Right lobe of liver (tissue), 6 donors: ENCODE data around the gene DSC1. TPM values are rescaled to one million over a fixed set of nuclear protein-coding genes. Genes with fewer than 3 reads are reported as not detected.

Experiments
- ATAC-seq, 4 donors: fragments of 200-7000 bp; cut with Tn5 transposase; one replicate each; pipeline ENCODE4 v1.9.1; 2020; ENCODE audit warnings: mild to moderate bottlenecking in 4 of 4, moderate library complexity in 4 of 4
- DNase-seq, 3 donors: peaks; one replicate each; pipeline ENCODE4 v3.0.0-alpha.2; 2020
- H3K27ac ChIP-seq, 3 donors: fragments of 200-600 bp; one replicate each; pipeline ENCODE4 v1.8.0; 2022
- H3K27me3 ChIP-seq, 2 donors: fragments of 200-600 bp; one replicate each; pipeline ENCODE4 v1.8.0; 2022
- H3K36me3 ChIP-seq, 4 donors: fragments of 200-600 bp; sonication (generic) in 1 of 4; one replicate each; pipeline versions ENCODE4 v1.5.1 to v1.8.0; 2017 to 2022; ENCODE audit warnings: control low read depth in 1 of 4
- H3K4me1 ChIP-seq, 4 donors: fragments of 200-600 bp; sonication (generic) in 1 of 4; one replicate each; pipeline versions ENCODE4 v1.5.1 to v1.8.0; 2017 to 2022; ENCODE audit warnings: control low read depth in 1 of 4
- H3K4me3 ChIP-seq, 3 donors: fragments of 200-600 bp; one replicate each; pipeline ENCODE4 v1.8.0; 2022
- H3K9me3 ChIP-seq, 4 donors: fragments of 200-600 bp; sonication (generic) in 1 of 4; one replicate each; pipeline versions ENCODE4 v1.5.1 to v1.8.0; 2017 to 2022; ENCODE audit warnings: control low read depth in 1 of 4
- POLR2A ChIP-seq: fragments of 450-650 bp; IDR thresholded peaks from one replicate; pipeline ENCODE4 v1.6.1; 2017; ENCODE audit warnings: antibody characterized with exemption, mild to moderate bottlenecking
- WGBS: methylation state at CpG from one replicate; pipeline ENCODE4 v1.1.6; 2018; ENCODE audit warnings: low coverage, low lambda C conversion rate; ENCODE audit not compliant: insufficient coverage; ENCODE audit errors: missing lambda C conversion rate; 5-methylcytosine and 5-hydroxymethylcytosine counted together
- intact Hi-C, 2 donors: fragments of 100-400 bp; cut with DNase I; formaldehyde crosslinking; loops; one replicate each; pipeline versions ENCODE4 v1.11.2 to v1.14.1; 2022
- total RNA-seq, 6 experiments: library from RNA; depleted of rRNA in 2 of 6; stranded (reverse); fragments of >200 nt in 2 of 6; fragmentation: NEBNext Ultra II Directional in 3 of 6; extraction: Animal tissue kit (Norgen Biotek cat#: 25700) in 3 of 6; gene quantifications; one replicate each; pipeline versions ENCODE4 v1.1.0 to v1.2.4, GENCODE V29; 2016 to 2023
- TF ChIP-seq, protein P1 (sequence below), 4 donors: fragments of 200-600 bp in 3 of 4; fragments of 450-650 bp in 1 of 4; IDR thresholded peaks; one replicate each; pipeline versions ENCODE4 v1.5.1 to v1.8.0; 2016 to 2022; ENCODE audit warnings: antibody characterized with exemption in 4 of 4, mild to moderate bottlenecking in 2 of 4
- donor health status: DM: no; HTN: yes; CAD: no.
- donor health status: DM: no; HTN: no; CAD: no.
- donor health status: DM: no; HTN: no; CAD: no.
- donor health status: DM: no; HTN: yes; CAD: no.
- donor health status: DM: no; HTN: yes; CAD: no.

Gene DSC1
- total RNA-seq, 6 experiments from 2014 or later, result not detected

DNA sequence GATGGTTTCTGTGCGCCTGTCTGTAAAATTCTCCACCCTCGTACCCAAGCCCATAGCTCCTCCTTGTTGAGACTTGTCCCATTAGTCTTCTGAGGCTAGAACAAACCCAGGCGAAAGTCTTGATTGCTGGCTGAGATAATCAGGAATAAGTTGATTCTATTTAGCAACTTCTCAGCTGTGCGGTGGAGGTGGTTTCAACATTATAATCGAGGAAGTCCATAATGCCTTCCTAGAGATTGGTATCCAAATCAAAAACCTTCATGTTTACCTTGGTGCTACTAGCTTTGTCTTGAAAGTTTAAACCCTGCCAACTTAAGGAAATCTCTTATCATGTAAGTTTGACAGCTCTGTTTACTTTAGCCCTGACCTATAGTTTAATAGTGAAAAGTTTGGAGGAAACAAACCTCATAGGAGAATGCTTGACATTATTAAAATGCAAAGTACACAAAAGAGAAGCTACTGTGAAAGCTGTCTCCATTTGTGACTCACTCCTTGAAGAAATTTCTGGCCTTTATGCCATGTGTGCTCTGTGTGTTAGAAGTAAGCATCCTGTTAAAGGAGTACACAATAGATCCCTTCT, 36.6 kb upstream of the DSC1 start:
- no peak overlapping the region for H3K4me3 ChIP-seq
- H3K27ac ChIP-seq, result no peak overlapping the region
- ATAC-seq, result no peak
- no peak for DNase-seq
- intact Hi-C loops, result no loop called here
- H3K4me1 ChIP-seq, result peaks cover 0 to 4% (median 0%) of the 10 kb centered on the region in 4 donors
- no peaks in the 10 kb centered on the region for H3K9me3 ChIP-seq
- H3K27me3 ChIP-seq, result no peaks in the 10 kb centered on the region
- TF ChIP-seq, protein P1, sequence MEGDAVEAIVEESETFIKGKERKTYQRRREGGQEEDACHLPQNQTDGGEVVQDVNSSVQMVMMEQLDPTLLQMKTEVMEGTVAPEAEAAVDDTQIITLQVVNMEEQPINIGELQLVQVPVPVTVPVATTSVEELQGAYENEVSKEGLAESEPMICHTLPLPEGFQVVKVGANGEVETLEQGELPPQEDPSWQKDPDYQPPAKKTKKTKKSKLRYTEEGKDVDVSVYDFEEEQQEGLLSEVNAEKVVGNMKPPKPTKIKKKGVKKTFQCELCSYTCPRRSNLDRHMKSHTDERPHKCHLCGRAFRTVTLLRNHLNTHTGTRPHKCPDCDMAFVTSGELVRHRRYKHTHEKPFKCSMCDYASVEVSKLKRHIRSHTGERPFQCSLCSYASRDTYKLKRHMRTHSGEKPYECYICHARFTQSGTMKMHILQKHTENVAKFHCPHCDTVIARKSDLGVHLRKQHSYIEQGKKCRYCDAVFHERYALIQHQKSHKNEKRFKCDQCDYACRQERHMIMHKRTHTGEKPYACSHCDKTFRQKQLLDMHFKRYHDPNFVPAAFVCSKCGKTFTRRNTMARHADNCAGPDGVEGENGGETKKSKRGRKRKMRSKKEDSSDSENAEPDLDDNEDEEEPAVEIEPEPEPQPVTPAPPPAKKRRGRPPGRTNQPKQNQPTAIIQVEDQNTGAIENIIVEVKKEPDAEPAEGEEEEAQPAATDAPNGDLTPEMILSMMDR (IDR thresholded peaks at IDR 0.05), result no peak
- no peak for TF ChIP-seq POLR2A
- WGBS, result 69% methylated on average over 5 of the region's 5 CpGs
- no peaks in the 10 kb centered on the region for H3K36me3 ChIP-seq

DNA sequence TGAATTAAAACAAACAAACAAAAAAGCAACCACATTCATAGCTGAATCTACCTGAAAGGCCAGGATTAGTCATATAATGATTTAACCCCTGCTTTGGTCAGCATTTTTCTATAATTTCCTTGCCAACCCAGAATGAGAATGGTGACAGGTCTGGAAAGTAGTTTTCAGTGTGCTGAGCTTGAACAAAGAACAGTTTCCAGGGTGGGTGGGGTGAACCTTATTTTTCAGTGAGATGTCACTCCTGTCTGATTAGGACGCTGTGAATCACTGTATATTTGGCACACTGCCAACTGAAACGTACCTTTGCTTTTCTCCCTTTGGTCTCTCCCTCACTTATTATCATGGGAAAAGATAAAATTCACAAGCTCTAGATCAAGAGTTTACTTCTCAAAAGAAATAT, 35.0 kb upstream of the DSC1 start:
- Histone ChIP-seq H3K4me3 (no peak overlapping the region), H3K27me3 (no peaks in the 10 kb centered on the region), H3K36me3 (no peaks in the 10 kb centered on the region), H3K9me3 (no peaks in the 10 kb centered on the region), H3K27ac (no peak overlapping the region), H3K4me1 (no peaks in the 10 kb centered on the region)
- DNase-seq, result no peak
- 19% methylated on average over 2 of the region's 2 CpGs for WGBS
- peak in 1 of 4 donors; percentile 30 for ATAC-seq
- intact Hi-C loops, result no loop called here
- TF ChIP-seq, protein P1 (IDR thresholded peaks at IDR 0.05), result no peak

DNA sequence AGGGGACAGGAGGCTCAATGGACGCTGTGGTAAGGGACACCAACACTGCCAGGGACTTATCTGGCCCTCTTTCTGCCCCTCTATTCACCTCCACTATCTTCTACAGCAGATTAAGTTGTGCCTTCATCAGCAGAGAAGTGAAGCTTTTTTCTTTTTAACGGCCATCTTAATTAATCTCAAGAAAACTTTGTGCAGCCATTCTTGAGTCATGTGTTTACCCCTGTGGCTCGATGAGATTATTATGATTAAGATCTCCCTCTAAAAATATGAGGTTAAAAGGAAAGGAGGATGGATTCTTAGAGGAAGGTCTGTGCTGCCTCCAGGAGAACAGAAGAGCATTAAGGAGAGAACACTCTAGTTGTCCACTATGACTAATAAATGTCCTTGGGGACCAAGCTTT, 32.4 kb upstream of the DSC1 start:
- Histone ChIP-seq H3K36me3 (no peaks in the 10 kb centered on the region), H3K4me3 (no peak overlapping the region), H3K27ac (no peak overlapping the region), H3K9me3 (no peaks in the 10 kb centered on the region), H3K27me3 (no peaks in the 10 kb centered on the region), H3K4me1 (no peaks in the 10 kb centered on the region)
- intact Hi-C loops, result no loop called here
- DNase-seq (no peak), ATAC-seq (no peak)
- WGBS, result 54% methylated on average over 3 of the region's 3 CpGs
- no peak for TF ChIP-seq POLR2A
- TF ChIP-seq, protein P1 (IDR thresholded peaks at IDR 0.05), result no peak

DNA sequence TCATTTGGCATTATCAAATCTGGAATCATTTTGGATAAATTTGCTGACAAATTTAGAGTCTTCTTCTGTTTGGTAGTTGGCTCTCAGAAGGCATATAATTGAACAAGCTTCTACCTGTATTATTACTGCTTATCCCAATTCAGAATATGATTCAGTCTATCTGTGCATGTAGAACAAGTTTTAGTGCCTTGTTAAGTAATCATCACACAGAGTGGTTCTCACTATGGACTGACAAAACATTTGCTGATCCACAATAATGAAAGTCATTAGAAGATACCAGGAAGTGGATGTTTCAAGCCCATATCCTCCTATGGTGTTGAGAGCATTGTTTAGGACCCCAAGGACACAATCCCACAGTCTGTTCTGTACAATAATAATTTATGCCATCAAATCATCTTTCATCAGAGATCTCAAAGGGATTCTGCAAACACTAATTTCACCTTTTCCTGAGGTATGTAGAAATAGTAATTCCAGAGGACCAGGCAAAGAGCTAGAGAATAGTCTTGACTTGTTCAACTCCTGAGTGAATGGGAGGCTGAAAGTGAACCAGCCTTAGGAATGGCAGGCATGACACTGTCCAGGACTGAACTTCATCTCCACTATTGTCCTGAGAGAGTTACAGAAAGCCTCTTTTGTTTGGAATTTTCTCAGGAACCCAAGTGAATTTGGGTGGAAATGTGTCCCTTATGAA, 29.6 kb upstream of the DSC1 start:
- Histone ChIP-seq H3K4me1 (no peaks in the 10 kb centered on the region), H3K27me3 (no peaks in the 10 kb centered on the region), H3K9me3 (no peaks in the 10 kb centered on the region), H3K27ac (no peak overlapping the region), H3K36me3 (no peaks in the 10 kb centered on the region), H3K4me3 (no peak overlapping the region)
- intact Hi-C loops, result no loop called here
- no peak for TF ChIP-seq POLR2A
- TF ChIP-seq, protein P1 (IDR thresholded peaks at IDR 0.05), result no peak
- no peak for ATAC-seq
- no peak for DNase-seq
